HS-5 (cell line): ENCODE measurements around the gene AQP12A.

Experiments
- DNase-seq: peaks from one replicate; pipeline ENCODE4 v3.0.0-alpha.2; 2012; ENCODE audit warnings: low read depth

Gene AQP12A

DNA sequence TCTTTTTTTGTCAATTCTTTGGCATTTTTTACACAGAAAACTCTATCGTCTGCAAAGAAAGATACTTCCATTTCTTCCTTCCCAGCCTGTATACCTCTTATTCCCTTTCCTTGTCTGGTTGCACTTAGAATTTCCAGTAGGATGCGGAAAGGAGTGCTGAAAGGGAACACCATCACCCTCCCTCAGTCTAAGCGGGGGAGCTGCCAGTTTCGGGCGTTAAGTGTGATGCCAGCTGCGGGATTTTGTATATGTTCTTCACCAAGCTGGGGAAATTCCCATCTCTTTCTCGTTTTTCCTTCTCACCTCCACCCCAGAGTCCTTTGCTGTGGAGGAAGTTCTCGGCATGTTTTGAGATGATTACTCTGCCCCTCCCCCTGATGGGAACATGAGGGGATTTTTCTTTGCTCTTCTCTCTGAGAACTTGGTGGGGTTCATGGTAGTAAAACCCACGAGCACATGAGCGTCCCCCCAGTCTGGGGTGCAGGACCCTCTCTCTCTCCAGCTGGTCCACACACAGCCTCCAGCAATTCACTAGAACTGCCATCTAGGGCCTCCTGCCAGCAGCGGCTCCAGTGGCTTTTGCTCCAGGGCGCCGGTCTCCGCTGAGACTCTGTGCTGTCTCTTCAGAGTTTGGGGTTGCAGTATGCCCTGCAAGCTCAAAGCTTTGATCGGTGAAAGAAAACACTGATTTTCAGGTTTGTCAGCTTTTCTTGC, 15.5 kb downstream of the AQP12A start:
- no peak for DNase-seq

DNA sequence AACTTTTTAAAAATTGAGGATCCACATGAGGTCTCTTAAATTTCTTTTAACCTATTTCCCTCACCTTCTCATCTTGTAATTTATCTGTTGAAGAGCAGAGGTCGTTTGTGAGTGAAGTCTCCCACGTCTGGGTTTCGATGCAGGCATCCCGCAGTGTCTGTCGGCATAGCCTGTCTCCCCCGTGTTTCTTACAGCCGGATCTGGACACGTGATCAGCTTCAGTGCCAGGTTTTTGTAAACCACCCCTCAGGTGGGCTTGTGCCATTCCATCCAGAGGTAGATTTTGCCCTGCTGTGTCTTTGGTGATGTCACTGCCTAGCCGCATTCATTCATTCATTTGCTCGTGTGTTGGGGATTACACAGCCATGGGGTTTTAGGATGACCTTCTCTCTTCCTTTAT, 16.2 kb downstream of the AQP12A start:
- no peak for DNase-seq

DNA sequence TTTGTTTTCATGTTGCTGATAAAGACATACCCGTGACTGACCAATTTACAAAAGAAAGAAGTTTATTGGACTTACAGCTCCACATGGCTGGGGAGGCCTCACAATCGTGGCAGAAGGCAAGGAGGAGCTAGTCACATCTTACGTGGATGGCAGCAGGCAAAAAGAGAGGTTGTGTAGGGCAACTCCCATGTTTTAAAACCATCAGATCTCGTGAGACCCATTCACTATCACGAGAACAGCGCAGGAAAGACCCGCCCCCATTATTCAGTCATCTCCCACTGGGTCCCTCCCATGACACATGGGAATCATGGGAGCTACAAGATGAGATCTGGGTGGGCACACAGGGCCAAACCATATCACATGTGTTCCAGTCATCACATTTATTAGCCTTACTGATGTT, 16.8 kb downstream of the AQP12A start:
- no peak for DNase-seq

DNA sequence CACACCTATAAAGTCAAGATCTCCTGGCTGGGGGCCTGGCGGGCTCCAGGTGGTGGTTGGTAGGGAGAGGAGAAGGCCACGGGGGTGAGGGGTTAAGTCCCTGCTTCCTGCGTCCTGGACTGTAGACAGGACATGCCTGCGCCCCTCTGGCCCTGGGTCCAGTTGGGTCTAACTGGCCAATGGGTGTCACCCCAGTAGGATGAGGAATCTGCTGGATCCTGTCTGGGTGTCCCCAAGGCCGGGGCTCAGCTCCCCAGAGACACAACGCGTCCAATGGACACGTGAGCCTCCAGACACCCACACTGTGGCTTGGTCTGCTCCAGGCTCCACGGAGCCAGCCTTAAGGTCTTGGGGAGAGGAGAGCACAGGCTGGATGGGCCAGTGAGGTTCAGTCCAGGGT, 19.6 kb downstream of the AQP12A start:
- no peak for DNase-seq

DNA sequence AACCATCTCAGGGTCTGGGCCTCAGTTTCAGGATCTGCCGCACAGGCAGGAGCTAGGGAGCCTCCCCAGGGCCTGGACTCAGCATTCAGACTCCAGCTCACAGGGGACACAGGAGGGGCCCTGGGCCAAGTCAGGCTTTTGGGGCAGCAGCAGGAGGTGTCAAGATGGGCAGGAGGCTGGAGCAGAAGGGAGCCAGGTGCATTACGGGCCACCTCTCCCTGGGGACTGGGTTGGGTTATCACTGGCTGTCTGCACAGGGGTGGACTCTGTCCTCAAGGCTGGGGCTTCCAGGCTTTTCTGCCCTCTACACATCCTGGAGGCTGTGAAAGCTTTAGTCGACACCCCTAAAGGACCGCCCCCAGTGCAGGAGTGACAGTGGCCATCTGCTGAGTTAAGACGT, 20.0 kb downstream of the AQP12A start:
- DNase-seq = no peak

DNA sequence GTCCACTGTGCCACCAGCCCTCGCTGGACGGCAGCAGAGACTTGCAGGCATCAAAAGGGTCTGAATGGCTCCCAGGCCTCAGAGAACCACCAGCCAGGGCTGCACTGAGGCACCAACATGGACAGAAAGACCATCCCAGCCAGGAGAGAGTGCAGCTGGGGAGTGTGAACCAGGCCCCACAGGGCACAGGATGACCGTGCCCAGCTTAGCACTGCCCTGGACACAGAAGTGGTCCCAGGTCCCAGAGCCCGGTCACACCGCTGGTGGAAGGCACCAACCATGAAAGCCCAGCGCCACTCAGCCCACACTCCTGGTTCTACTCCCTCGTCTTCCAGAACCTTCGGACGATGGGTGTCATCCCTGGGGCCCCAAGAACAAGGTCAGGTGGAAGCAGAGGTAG, 20.5 kb downstream of the AQP12A start:
- no peak for DNase-seq

DNA sequence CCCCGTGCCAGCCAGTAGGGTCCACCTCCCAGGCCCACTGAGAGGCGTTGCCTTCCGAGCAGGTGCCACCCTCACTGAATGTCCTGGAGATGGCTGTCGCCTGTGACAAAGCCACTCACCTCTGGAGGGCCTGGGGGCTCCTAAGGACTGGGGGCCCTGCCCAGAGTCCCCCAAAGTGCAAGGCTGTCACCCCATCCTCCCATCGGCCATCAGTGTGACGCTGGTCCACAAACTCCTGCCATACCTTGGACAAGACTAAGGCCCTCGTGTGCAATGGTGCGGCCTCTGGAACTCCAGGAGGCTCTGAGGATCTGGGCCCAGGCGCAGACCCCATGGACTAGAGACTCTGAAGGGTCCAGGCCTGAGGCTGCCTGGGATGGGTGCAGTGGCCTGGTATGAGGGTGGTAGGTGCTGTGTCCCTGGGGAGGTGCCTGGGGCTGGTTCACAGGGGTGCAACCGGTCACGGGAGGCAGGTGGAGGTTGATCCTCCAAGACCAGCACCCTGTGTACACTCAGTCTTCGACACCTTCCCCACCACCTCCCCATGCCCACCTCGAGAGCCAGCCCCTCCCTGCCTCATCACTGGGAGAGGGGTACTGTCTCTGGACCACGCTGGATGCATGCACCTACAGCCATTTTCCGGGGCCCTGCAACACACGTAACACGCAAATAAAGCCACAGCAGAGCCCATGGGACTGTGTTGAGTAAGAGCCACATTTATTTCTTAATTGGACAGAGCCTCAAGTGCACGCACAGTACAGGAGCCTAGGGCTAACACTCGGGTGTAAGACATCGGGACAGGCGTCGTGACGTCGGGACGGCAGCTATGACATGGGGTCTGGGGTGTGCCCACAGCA, 21.6 kb downstream of the AQP12A start:
- DNase-seq = no peak

DNA sequence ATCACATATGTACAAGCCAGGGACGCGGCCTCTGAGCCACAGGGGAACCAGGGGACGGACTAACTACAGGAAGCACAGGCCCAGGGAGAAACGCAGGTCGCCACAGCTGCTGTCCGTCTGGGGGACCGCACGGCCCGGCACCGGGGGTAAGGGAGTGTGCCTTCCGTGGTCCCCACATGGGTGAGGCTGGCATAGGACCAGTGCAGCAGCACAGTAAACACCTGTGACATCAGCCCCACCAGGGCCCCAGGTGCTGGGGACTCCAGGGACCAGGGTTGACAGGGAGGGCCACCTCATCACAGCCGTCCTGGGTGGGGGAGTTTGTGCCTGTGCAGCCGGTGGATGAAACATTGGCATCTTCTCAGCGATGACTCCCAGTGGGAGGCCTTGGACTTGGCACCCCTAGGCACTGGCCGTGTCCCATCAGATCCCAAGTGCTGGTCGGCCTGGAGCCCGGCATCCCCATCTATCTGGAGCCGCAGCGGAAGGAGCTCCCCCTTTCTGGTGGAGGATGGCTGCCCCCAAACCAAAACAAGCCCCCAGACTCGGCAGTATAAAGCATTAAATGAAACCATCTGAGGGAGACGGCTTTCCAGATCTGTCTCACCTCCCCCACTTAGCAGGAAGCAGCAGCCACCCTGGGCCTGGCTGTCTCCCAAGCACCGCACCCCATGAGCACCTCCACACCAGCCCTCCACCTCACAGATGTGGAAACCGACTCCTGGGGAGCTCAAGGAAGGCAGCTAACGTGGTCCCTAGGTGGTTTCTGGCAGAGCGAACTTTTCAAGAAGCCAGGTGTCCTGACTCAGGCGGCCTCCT, 22.5 kb downstream of the AQP12A start:
- no peak for DNase-seq

DNA sequence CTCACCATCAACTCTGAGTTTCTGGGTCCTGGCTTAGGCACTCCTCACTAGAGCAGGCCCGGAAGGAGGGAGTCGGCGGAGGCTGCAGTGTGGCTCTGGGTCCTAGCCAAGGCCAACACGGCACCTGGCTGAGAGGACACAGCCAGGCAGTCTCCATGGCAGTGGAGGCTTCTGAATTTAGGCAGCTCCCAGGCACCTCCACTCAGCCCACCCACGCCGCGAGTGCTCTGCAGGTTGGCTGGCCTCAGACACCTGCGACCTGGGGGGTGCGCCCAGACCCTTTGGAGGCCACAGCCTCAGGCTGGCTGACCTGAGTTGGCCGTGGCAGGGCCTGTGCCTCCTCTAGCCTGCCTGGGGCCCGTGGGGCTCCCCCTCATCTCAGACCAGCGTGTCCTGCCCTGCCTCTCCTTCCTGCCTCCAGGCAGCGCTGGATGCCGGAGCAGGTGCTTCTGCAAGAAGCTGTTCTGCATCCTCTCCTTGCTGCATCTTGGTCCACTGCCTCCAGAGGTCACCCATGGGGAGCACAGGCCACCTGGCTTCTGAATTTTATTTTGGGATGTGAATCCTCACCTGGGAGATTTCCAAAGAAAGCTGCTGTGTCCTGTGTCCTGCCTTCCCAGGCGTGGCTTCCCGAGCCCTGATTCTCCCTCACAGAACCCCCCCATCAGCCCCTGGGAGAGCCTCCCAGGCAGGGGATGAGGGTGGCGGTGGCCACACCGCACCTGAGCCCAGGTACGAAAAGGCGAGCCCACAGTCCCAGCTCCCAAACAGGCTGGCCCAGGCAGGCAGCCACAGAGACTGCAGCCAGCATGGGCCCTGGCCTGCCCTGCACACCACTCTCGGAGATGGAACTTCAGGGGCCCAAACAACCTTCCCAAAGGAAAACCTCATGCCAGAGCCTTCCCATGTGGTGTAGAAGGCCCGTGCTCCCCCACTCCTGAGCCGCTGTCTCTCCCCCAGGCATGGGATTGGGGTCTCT, 23.4 kb downstream of the AQP12A start:
- DNase-seq = no peak

DNA sequence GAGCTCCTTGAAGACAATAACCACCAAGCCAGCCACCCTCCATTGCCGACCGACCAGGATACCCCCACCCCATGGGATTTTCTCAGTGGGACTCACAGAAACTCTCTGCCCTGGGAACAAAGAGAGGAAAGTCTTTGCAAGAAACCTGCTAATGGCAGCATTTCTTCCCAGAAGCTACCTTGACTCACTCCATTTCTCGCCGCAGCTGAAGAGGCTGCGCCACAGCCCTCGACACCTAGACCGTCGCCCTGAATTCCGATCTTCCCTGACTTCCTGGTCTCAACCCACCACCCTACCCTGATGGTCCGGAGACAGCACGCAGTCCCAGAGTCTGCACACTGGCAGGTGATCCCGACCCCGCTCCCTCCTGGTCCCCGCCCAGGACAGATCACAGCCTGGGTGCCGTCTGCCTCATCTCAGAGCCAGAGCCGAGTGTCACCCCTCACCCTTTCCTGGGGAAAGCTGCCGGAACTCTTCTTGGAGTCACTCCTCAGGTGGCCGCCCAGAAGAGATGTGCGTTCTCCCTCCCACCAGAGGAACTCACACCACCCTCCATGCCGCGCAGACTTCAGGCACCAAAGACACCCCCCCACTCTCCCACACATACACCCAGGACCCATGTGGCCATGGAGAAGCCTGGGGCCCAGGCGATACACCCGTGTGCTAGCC, 24.6 kb downstream of the AQP12A start:
- DNase-seq = no peak

DNA sequence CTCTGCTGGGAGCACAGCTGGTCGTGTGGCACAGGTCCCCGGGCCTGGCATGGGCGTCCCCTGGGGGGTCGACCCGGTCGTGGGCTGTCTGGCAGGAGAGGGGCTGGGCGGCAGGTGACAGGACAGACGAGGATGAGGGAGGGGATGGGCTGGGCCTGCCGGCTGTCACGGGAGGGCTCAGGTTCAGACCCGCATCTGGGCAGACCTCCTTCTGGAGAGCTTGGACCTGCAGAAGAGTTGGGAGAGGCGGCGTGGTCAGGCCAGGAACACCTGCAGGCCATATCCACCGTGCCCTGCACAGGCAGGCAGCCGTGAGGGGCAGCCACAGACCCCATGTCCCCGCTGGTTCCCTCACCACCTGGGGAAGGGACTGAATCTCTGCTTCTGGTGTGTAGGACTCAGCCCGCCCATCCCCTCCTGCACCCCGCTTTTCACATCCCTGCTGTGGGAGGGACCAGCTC, 25.5 kb downstream of the AQP12A start:
- DNase-seq = no peak

DNA sequence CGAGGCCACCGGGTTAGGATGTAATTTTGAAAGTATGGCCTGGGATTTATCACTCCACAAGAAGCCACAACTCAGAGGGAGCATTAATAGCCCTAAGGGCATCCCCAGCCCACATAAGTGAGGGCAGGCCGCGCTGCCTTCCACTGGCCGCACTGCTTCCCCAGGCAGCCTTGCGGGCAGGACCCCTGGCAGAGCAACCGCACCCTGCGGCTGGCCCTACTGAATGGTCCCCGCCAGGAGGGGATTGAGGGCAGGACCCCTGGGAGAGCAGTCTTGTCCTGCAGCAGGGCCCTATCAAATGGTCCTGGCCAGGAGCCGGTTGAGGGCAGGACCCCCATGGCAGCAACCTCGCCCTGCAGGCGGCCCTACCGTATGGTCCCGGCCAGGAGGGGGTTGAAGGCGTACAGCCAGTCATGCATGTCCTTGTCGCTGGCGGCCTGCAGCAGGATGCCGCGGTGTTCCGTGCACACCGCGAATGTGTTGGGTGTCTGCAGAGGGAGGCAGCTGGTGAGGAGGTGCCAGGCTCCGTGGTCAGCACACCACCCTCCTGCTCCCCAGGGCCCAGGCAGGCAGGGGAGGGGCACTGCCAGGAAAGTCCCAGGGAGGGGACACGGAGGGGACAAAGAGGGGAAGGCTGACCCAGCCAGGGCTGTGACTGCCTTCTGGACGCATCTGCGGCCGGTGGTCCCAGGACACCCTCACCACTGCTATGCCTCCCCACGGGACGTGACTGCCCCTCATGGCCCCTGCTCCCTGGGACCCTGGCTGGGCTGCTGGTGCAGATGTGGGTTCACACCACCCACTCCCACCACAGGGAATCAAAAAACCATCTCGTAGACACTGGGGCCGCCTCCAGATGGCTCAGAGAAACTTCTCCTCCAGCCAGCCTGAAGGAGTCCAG, 26.3 kb downstream of the AQP12A start:
- DNase-seq = no peak

DNA sequence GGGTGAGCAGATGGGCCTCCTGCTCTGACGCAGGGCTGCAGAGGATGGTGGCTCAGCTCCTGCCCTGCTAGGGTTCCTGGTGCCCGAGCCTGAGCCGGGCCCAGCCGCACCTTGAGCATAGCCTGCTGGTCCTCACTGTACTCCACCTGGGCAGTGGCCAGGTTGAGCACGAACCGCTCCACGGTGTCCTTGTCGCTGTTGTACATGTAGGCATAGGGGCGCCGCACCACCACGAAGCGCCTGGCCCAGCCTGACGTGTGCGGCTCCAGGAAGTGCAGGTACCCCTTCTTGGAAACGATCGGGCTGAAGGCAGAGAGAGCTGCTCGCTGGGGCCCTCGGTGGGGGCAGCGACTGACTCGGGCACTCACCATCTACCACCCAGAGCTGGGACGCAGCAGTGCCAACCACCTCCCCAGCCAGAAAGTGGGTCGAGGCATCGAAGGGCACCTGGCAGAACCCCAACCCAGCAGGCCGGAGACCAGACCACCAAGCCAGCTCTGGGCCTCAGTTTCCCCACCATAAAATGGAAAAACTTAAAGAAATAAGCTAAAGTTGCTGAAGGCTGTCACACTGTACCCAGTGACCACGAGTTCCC, 27.3 kb downstream of the AQP12A start:
- DNase-seq = no peak

DNA sequence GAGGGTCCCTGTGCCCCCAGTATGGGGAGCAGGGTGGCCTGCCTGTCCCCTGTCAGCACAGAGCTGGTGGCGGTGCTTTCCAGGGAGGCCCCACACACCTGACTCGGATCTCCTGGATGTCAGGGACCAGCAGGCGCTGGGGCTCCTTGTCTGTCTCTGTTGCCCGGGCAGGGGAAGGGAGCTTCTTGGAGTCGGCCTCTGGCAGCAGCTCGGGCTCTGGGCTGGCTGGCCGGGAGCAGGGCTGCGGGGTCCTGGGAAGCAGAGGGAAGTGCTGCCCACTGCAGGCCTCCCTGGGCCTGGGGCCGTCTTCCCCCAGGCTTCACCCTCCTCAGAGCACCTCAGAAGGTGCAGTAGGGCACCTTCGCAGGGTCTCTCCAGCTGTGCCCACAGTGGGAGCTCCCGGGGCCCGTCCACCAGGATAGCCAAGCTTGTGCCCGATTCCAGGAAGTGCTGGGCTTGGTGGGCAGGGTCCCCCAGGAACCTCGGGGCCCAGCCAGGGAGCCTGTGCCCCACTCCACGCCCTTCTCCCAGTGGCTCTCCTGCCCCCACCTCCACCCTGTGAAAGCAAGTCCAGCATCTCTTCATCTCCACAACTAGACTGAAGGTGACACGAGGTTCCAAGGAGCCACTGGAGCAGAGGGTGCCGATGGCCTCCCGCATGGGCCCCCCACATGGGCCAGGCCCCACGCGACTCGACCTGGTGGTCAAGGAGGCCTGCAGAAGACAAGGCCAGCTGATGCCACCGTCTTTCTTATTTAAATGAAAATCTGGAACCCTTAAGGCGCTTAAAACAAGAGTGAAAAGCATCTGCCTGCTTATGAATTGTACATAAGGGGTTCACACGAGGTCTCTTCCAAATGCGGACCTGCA, 28.2 kb downstream of the AQP12A start:
- DNase-seq = no peak

DNA sequence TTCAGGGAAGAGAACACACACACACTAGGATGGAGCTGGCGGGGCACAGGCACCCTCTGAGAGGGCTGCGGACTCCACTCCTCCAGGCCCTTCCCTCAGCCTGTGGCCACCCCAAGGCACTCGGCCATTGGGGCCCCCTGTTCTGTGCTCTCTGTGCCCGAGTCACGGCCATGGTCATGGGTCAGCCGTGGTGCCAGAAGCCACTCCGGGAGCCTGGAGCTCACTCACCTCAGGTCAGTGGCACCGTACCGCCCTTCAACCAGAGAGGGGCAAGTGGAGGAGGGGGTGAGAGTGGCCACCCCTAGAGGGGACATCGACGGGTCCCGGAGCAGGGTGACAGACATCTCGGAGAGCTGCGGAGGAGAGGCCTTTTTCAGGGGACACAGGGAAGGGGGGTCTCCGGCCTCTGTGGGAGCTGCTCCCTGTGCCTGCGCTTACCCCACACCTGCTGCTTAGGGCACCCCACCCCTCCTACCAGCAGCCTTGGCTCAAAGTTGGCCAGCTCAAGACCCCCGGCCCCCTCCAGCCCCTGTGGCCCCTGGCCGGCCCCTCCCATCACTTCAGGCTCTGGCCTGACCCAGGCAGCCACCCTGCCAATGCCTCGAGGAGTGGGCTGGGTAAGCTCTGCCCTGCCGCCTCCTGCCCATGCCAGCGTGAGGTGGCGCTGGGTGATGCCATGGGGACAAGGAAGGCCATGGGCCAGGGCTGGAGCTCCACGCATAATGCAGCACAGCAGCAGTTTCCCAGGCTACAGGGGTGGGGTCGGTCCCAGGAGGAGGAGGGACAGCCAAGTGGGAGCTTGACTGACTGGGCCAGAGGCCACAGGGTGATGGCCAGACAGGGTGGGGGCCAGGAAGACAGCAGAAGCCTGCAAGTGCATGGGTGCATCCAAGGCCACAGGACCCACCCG, 29.3 kb downstream of the AQP12A start:
- no peak for DNase-seq

DNA sequence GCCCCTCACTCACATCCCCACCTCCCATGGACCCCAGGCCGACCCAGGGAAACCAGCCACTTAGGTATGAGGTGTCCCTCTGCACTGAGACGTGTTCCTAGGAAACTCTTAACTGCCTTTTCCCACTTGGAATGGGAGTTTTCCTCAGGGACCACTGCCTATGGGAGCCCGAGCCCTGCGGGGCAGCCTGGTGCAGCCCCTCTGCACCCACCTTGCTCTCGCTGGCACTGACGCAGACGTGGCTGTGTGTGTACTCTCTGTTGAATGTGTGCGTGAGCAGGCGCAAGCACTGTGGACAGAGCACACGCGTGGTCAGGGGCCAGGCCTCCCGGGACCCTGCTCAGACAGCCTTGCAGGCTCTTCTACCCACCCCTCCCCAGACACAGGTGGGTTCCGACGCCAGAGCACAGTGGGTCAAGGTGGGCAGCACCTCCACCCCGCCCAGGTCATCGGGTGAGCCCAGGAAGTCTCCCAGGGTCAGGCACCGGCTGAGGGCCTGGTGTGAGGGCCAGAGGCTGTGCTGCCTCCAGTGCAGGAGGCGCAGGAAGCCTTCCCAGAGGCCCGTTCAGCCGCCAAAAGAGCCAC, 30.0 kb downstream of the AQP12A start:
- DNase-seq = no peak

DNA sequence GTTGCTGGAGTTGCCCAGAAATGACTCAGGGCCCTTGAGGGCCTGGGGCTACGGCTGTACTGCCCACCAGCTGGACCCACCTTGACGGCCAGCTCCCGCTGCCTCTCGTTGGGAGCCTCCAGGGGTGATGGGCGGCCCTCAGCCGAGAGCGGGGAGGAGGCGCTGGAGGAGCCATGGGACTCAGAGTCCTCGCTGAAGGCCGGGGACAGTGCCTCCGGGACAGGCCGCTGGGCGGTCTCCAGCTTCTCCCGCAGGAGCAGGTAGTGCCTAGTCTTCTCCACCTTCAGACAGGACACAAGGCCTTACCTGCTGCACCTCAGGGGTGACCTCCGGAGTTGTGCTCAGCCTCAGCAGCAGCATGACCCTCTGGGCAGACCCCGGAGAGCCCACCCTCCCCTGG, 30.7 kb downstream of the AQP12A start:
- no peak for DNase-seq
